ENCODE data around the gene MAGEF1. TPM values are rescaled to one million over a fixed set of nuclear protein-coding genes. Genes with fewer than 3 reads are reported as not detected.
A peak's percentile ranks its signal among the peaks of the same experiment; 100 is the strongest.

MAGEF1 gene
- total and polyA plus RNA-seq, 2 of the 8 experiments (the other 6 are each of a cell fraction or from before 2014, with no cell fraction given), result 26.5 to 56.7 TPM

GRCh38 chr3:184680385-184681345 is 31.2 kb downstream of the MAGEF1 start:
- Histone ChIP-seq H4K91ac (replicated peaks; ENCODE audit: insufficient read length, low read length) (no peak overlapping the region), H3K4ac (replicated peaks; ENCODE audit: insufficient read length, low read depth, low read length) (no peak overlapping the region), H4K5ac (ENCODE audit: insufficient read length, low read depth, low read length) (no peak overlapping the region), H3K9ac (replicated peaks in 1 of 4; ENCODE audit: extremely low read depth in 1 of 4, low read depth in 3 of 4, low read length in 3 of 4) (no peak overlapping the region), H3K36me3 (ENCODE audit: control insufficient read depth in 2 of 4, insufficient read depth in 4 of 4, low read length in 3 of 4) (no peaks in the 10 kb centered on the region), H4K8ac (ENCODE audit: extremely low read depth, insufficient read depth, low read length) (peak overlapping the region; percentile 45; the same call in 1 of the 2 replicates), H2BK5ac (ENCODE audit: low read depth, low read length) (no peak overlapping the region), H2AK5ac (ENCODE audit: low read depth, low read length) (no peak overlapping the region), H3K4me3 (ENCODE audit: extremely low read depth in 1 of 4, insufficient read depth in 2 of 4, low read depth in 3 of 4, low read length in 4 of 4) (no peak overlapping the region), H2BK15ac (ENCODE audit: low read length) (no peak overlapping the region), H4K20me1 (replicated peaks in 1 of 2; ENCODE audit: control insufficient read depth in 1 of 2, insufficient read depth in 2 of 2, low read length in 2 of 2) (no peaks in the 10 kb centered on the region), H2AFZ (ENCODE audit: low read length) (no peak overlapping the region), H2BK12ac (ENCODE audit: low read depth, low read length) (no peak overlapping the region), H3K79me2 (ENCODE audit: control insufficient read depth in 1 of 2, insufficient read depth in 2 of 2, low read length in 2 of 2) (no peaks in the 10 kb centered on the region), H3K27me3 (replicated peaks in 1 of 4; ENCODE audit: control insufficient read depth in 3 of 4, extremely low read depth in 1 of 4, insufficient read depth in 3 of 4, low read length in 3 of 4) (peaks cover 0 to 4% (median 3%) of the 10 kb centered on the region in 4 experiments; a peak in 2 of 7 replicates), H3K23me2 (ENCODE audit: low read depth, low read length) (0 out of 2 replicates have a peak, but pooled peaks cover 2% of the 10 kb centered on the region), H3K14ac (ENCODE audit: insufficient read length) (no peak overlapping the region), H3K23ac (ENCODE audit: insufficient read length) (no peak overlapping the region), H3K27ac (ENCODE audit: low read depth, low read length) (no peak overlapping the region), H3K9me3 (ENCODE audit: insufficient read depth in 2 of 2, low read depth in 1 of 2, low read length in 1 of 2) (peaks cover 3 to 5% of the 10 kb centered on the region in 2 experiments; a peak in 3 of 4 replicates), H2BK20ac (ENCODE audit: low read length) (peak overlapping the region; percentile 43; the same call in 1 of the 2 replicates), H3K56ac (replicated peaks; ENCODE audit: insufficient read length, low read depth, low read length) (no peak overlapping the region), H2BK120ac (replicated peaks; ENCODE audit: low read depth, low read length) (no peak overlapping the region), H3K4me1 (replicated peaks in 1 of 4; ENCODE audit: control insufficient read depth in 3 of 4, insufficient read depth in 4 of 4, low read length in 3 of 4) (peaks cover 0 to 15% (median 11%) of the 10 kb centered on the region in 4 experiments; a peak in 6 of 7 replicates), H3K18ac (ENCODE audit: extremely low read depth, low read length) (no peak overlapping the region), H3K4me2 (ENCODE audit: insufficient read depth in 1 of 2, low read depth in 2 of 2, low read length in 2 of 2) (no peak overlapping the region), H3K79me1 (ENCODE audit: low read depth, low read length) (no peaks in the 10 kb centered on the region)
- FAIRE-seq, result no peak
- DNase-seq (ENCODE audit: low read depth in 1 of 2, low spot score in 2 of 2), result no peak
- 91% methylated on average over 8 of the region's 10 CpGs; no CpG with 5 or more reads in 1 of the 2 experiments for WGBS, 2 experiments (ENCODE audit: extremely low coverage in 1 of 2, insufficient coverage in 1 of 2, insufficient read length in 1 of 2, insufficient replicate concordance in 2 of 2, low coverage in 1 of 2, low lambda C conversion rate in 2 of 2, missing lambda C conversion rate in 1 of 2)
- ChIA-PET POLR2A (ENCODE audit: partially characterized antibody) (interaction anchor here (0.7 kb wide), 1 partner anchor 45 kb away, joined by 3 read pairs; no protein-coding TSS in a partner anchor), CTCF (ENCODE audit: partially characterized antibody) (interaction anchor here (0.6 to 2.6 kb wide), 6 partner anchors 16 to 849 kb away, joined by 3 to 6 read pairs (median 4); no protein-coding TSS in a partner anchor)
